GM19395 (cell line): ENCODE results near the gene WDFY4.

Experiments used
- ATAC-seq: cut with Tn5 transposase; IDR thresholded peaks from one replicate; pipeline ENCODE4 v1.9.1; 2021; ENCODE audit warnings: mild to moderate bottlenecking, moderate library complexity; ENCODE audit not compliant: unreplicated experiment

Gene WDFY4

GRCh38 chr10:48707472-48707871 is 22.8 kb downstream of the WDFY4 start:
- no peak for ATAC-seq

- no peak for ATAC-seq
Observed at GRCh38 chr10:48708144-48708543, 23.5 kb downstream of the WDFY4 start.

- ATAC-seq: no peak
Observed at GRCh38 chr10:48710647-48711275, 26.1 kb downstream of the WDFY4 start.

- no peak for ATAC-seq
Observed at GRCh38 chr10:48711830-48712229, 27.2 kb downstream of the WDFY4 start.

- no peak for ATAC-seq
Observed at GRCh38 chr10:48714088-48714487, 29.4 kb downstream of the WDFY4 start.

GRCh38 chr10:48716416-48716815 is 31.7 kb downstream of the WDFY4 start:
- no peak for ATAC-seq

- ATAC-seq: no peak
Observed at GRCh38 chr10:48720611-48721010, 35.9 kb downstream of the WDFY4 start.

- no peak for ATAC-seq
Observed at GRCh38 chr10:48722153-48723145, 37.8 kb downstream of the WDFY4 start.

- no peak for ATAC-seq
Observed at GRCh38 chr10:48724127-48724526, 39.5 kb downstream of the WDFY4 start.

- ATAC-seq: no peak
Observed at GRCh38 chr10:48725708-48726107, 41.0 kb downstream of the WDFY4 start.

- ATAC-seq: no peak
Observed at GRCh38 chr10:48727866-48728265, 43.2 kb downstream of the WDFY4 start.

GRCh38 chr10:48729222-48729621 is 44.5 kb downstream of the WDFY4 start:
- no peak for ATAC-seq

GRCh38 chr10:48729941-48730457 is 45.3 kb downstream of the WDFY4 start:
- no peak for ATAC-seq

GRCh38 chr10:48731141-48731540 is 46.5 kb downstream of the WDFY4 start:
- no peak for ATAC-seq

GRCh38 chr10:48731654-48732053 is 47.0 kb downstream of the WDFY4 start:
- no peak for ATAC-seq

- ATAC-seq: no peak
Observed at GRCh38 chr10:48733329-48733728, 48.7 kb downstream of the WDFY4 start.

- no peak for ATAC-seq
Observed at GRCh38 chr10:48735836-48736390, 51.2 kb downstream of the WDFY4 start.

GRCh38 chr10:48736596-48736995 is 51.9 kb downstream of the WDFY4 start:
- no peak for ATAC-seq

- no peak for ATAC-seq
Observed at GRCh38 chr10:48737886-48738285, 53.2 kb downstream of the WDFY4 start.

GRCh38 chr10:48739170-48739569 is 54.5 kb downstream of the WDFY4 start:
- no peak for ATAC-seq

- no peak for ATAC-seq
Observed at GRCh38 chr10:48740015-48740707, 55.5 kb downstream of the WDFY4 start.
